Esophagus muscularis mucosa (tissue), 4 donors: ENCODE measurements around the gene NFIB.

ENCODE experiments used
- CTCF ChIP-seq, 3 experiments: fragments of 200-600 bp in 2 of 3; fragments of 450-650 bp in 1 of 3; sonication (generic) in 2 of 3; IDR thresholded peaks; one replicate each; pipeline ENCODE4 v1.5.1; 2017 to 2019; ENCODE audit warnings: antibody characterized with exemption in 3 of 3, mild to moderate bottlenecking in 2 of 3, moderate library complexity in 1 of 3
- EP300 ChIP-seq: sonication (generic); formaldehyde crosslinking; IDR thresholded peaks from one replicate; pipeline ENCODE4 v1.6.1; 2017; ENCODE audit warnings: antibody characterized with exemption
- POLR2A ChIP-seq: fragments of 450-650 bp; IDR thresholded peaks from one replicate; pipeline ENCODE4 v1.6.1; 2017; ENCODE audit warnings: antibody characterized with exemption, moderate library complexity, mild to moderate bottlenecking, low read depth
- POLR2AphosphoS5 ChIP-seq, 2 donors: sonication (generic); formaldehyde crosslinking; IDR thresholded peaks; one replicate each; pipeline ENCODE4 v1.6.1; 2017; ENCODE audit warnings: antibody characterized with exemption in 2 of 2

- no peak for TF ChIP-seq POLR2A
- TF ChIP-seq CTCF (IDR thresholded peaks at IDR 0.05): no peak
- no peak for TF ChIP-seq POLR2AphosphoS5 (IDR thresholded peaks at IDR 0.05)
- no peak for TF ChIP-seq EP300
Measured at GRCh38 chr9:14325147-14325546, 11.2 kb upstream of the NFIB start.
